HG03135 (cell line): ENCODE data around the gene ERBIN.

Experiments
- ATAC-seq: cut with Tn5 transposase; IDR thresholded peaks from one replicate; pipeline ENCODE4 v1.9.1; 2021; ENCODE audit warnings: mild to moderate bottlenecking, moderate library complexity; ENCODE audit not compliant: unreplicated experiment

Gene ERBIN

DNA sequence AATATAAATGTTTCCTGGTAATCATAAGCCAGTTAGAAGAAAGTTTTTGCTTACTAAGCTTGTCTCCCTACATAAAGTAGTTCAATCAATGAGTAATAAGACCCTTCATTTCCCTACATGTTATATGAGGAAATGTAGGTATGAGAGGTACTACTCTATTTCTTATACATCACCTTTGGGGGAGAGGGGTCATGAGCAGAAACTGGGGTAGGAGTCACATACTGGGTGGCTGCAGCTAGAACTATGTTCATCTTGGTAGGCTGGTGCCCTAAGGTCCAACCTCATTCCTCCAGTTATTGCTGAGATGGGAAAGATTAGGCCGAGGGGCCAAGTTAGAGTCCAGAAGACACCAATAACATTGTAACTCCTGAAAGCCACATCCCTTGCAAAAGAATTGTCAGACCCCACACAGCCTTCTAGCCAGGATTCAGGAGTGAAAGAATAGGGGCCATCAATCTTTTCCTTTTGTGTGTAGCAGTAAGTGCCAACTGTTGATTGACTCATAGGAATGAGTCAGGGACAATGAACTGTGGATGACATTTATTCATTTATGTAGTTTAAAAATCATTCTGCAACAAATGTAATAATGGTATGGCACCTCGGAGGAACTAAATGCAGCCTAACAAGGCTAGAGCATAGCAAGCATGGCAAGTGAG lies 196.1 kb downstream of the ERBIN start:
- ATAC-seq: no peak

DNA sequence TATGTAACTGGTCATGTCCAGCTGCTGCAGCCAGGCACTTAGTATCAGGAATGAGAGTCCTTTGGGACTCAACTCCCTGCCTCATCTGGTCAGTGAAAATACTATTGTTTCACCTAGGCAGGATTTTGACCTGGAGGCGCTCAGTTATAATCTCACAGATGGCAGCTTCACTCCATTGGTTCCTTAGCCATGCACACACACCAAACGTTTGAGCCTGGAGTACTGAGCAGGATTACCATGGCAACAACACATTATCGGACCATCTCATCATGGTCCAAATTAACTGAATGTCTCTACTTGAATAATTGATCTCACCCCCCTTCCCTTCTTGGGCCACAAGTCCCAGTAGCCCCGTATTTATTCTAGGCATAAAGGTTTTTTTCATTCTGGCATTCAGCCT lies 202.8 kb downstream of the ERBIN start:
- no peak for ATAC-seq

DNA sequence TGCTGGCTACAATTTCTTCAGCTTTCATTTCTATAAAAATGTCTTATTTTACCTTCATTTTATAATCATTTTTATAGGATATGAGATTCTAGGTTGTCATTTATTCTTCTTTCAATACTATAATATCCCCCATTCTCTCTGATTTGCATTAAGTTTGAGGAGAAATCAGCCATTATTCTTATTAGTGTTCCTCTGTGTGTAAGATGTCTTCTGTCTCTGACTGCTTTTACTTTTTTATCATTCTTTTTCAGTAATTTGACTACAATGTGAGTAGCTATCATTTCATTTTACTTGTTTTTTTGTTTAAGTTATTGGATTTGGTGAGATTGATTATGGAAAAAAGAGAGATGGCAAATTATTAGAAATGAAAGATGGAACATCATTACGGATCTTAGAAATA lies 204.1 kb downstream of the ERBIN start:
- ATAC-seq: no peak
